ENCODE measurements around the gene TEDDM1. TPM values are rescaled to one million over a fixed set of nuclear protein-coding genes. Genes with fewer than 3 reads are reported as not detected.

The TEDDM1 gene
- total and polyA plus RNA-seq, 7 donors: not detected

DNA sequence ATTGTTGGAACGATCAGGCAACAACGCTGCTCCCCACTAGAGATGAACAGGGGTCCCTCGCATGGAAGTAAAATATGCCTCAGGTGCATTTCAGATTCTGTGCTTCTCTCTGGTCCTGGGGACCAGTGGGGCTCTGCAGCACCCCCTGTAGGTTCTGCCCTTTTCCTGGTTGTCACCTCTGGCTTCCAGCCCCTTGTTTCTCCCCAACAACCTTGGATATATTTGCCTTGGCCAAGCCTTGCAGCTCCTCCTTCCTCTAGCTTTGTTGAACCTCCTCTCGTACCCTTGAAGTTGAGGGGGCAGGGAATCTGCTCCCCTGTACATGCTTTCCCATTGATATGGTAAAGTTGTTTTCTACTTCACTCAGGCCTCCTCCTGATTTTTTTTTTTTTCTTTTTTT lies 44.0 kb upstream of the TEDDM1 start:
- ATAC-seq (no peak), DNase-seq (no peak)
- Histone ChIP-seq H3K9me3 (no peaks in the 10 kb centered on the region), H3K4me3 (no peak overlapping the region), H3K36me3 (ENCODE audit: insufficient read depth in 1 of 2, low read depth in 1 of 2) (no peaks in the 10 kb centered on the region), H3K27ac (no peak overlapping the region), H3K27me3 (ENCODE audit: insufficient read depth in 3 of 3, low read length in 2 of 3) (no peaks in the 10 kb centered on the region), H3K4me1 (no peaks in the 10 kb centered on the region)
- 36 to 48% (median 42%) methylated on average over 4 of the region's 4 CpGs for WGBS, 3 donors
- intact Hi-C loops (cut with DNase I): loop anchor here (5.0 to 10.0 kb wide), 2 partner anchors 158 to 340 kb away; partner anchors contain the start of genes NPL (in 1 of the 2) and RGS16 (in 1 of the 2)
- TF ChIP-seq, protein P1, sequence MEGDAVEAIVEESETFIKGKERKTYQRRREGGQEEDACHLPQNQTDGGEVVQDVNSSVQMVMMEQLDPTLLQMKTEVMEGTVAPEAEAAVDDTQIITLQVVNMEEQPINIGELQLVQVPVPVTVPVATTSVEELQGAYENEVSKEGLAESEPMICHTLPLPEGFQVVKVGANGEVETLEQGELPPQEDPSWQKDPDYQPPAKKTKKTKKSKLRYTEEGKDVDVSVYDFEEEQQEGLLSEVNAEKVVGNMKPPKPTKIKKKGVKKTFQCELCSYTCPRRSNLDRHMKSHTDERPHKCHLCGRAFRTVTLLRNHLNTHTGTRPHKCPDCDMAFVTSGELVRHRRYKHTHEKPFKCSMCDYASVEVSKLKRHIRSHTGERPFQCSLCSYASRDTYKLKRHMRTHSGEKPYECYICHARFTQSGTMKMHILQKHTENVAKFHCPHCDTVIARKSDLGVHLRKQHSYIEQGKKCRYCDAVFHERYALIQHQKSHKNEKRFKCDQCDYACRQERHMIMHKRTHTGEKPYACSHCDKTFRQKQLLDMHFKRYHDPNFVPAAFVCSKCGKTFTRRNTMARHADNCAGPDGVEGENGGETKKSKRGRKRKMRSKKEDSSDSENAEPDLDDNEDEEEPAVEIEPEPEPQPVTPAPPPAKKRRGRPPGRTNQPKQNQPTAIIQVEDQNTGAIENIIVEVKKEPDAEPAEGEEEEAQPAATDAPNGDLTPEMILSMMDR (IDR thresholded peaks at IDR 0.05): no peak

DNA sequence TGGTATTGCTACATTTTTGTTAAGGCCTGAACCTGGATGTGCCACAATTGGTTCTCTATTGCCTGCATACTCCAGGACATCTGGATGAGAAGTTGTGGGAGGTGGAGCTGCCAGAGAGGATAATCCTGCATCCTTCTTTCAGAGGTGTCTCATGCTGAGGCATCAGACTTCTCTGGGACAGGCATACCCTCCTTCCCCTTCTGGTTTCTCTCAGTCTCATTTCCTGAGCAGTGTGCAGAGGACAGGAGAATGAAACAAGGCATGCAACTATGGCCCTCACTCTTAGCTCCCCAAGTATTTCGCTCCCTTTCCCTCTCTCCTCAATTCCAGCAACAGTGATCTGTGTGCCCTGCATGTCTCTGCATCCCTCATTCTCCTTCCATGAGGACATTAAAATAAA lies 41.9 kb upstream of the TEDDM1 start:
- TF ChIP-seq, protein P1 (IDR thresholded peaks at IDR 0.05): no peak
- intact Hi-C loops (cut with DNase I): loop anchor here (5.0 to 10.0 kb wide), 2 partner anchors 160 to 342 kb away; partner anchors contain the start of genes NPL (in 1 of the 2) and RGS16 (in 1 of the 2)
- Histone ChIP-seq H3K4me3 (no peak overlapping the region), H3K4me1 (no peaks in the 10 kb centered on the region), H3K9me3 (no peaks in the 10 kb centered on the region), H3K36me3 (ENCODE audit: insufficient read depth in 1 of 2, low read depth in 1 of 2) (no peaks in the 10 kb centered on the region), H3K27me3 (ENCODE audit: insufficient read depth in 3 of 3, low read length in 2 of 3) (peaks cover 0 to 2% (median 0%) of the 10 kb centered on the region in 3 donors), H3K27ac (no peak overlapping the region)
- ATAC-seq (no peak), DNase-seq (no peak)
- WGBS, 3 donors: 87 to 89% (median 88%) methylated on average over 1 of the region's 1 CpG

DNA sequence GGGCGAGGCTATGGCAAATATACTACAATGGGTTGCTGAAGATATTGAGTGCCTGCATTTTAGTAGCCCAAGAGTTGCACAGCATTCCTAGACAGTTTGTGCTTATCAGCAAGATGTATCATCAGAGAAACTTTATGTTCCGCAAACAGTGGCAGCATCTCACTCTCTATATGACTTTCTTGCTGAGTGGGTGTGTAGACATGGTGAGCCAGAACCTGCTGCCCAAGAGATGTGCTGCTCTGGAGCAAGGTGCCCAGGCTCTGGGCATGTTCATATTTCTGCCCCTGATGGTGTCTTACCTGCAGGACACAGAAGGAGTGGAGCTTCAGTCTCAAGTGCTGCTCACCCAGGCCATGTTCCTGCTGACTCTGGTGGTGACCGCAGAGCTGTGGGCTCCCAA lies 41.3 kb upstream of the TEDDM1 start:
- H3K36me3 ChIP-seq (ENCODE audit: insufficient read depth in 1 of 2, low read depth in 1 of 2): no peaks in the 10 kb centered on the region
- no peaks in the 10 kb centered on the region for H3K9me3 ChIP-seq
- TF ChIP-seq, protein P1 (IDR thresholded peaks at IDR 0.05): no peak
- H3K27ac ChIP-seq: no peak overlapping the region
- DNase-seq: no peak
- WGBS, 3 donors: 91 to 96% (median 95%) methylated on average over 3 of the region's 3 CpGs
- intact Hi-C loops (cut with DNase I): loop anchor here (5.0 to 10.0 kb wide), 2 partner anchors 161 to 343 kb away; partner anchors contain the start of genes NPL (in 1 of the 2) and RGS16 (in 1 of the 2)
- peaks cover 0 to 2% (median 0%) of the 10 kb centered on the region in 3 donors for H3K27me3 ChIP-seq (ENCODE audit: insufficient read depth in 3 of 3, low read length in 2 of 3)
- H3K4me1 ChIP-seq: no peaks in the 10 kb centered on the region
- no peak overlapping the region for H3K4me3 ChIP-seq
- no peak for ATAC-seq

DNA sequence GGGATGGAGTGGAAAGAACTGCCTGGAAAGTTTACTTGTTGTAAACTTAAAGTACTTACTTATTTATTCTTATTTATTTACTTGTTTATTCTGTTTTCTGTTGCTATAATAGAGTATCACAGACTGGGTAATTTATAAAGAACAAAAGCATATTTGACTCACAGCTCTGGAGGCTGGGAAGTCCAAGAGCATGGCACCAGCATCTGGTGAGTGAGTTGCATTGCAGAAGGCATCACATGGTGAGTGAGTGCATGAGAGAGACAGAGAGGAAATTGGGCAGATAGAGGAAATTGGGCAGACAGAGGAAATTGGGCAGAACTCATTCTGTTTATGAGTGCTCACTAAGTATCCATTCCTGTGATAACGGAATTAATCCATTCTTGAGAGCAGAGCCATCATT lies 37.9 kb upstream of the TEDDM1 start:
- DNase-seq: no peak
- 80 to 96% (median 93%) methylated on average over 1 of the region's 1 CpG for WGBS, 3 donors
- ATAC-seq: no peak
- no peak overlapping the region for H3K4me3 ChIP-seq
- intact Hi-C loops (cut with DNase I): no loop called here
- no peaks in the 10 kb centered on the region for H3K9me3 ChIP-seq
- H3K27me3 ChIP-seq (ENCODE audit: insufficient read depth in 3 of 3, low read length in 2 of 3): peaks cover 0 to 2% (median 0%) of the 10 kb centered on the region in 3 donors
- no peaks in the 10 kb centered on the region for H3K36me3 ChIP-seq (ENCODE audit: insufficient read depth in 1 of 2, low read depth in 1 of 2)
- H3K27ac ChIP-seq: no peak overlapping the region
- TF ChIP-seq, protein P1 (IDR thresholded peaks at IDR 0.05): no peak
- no peaks in the 10 kb centered on the region for H3K4me1 ChIP-seq

DNA sequence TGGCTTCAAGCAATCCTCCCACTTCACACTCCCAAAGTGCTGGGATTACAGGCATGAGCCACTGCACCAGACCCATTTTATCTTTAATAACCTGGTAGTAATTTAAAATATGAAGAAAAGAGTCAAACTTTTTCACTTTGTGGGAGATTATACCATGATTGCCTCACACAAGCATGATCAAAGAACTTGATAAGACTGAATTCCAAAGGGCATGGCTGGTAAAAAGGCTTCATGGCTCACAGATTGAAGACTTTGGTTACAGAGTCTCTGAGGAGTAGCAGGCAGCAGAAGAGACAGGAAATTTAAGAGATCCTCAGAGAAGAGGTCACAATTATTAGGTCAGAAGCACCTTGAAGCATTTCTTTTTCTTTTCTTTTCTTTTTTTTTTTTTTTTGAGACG lies 33.1 kb upstream of the TEDDM1 start:
- Histone ChIP-seq H3K27ac (no peak overlapping the region), H3K4me3 (no peak overlapping the region), H3K4me1 (no peaks in the 10 kb centered on the region), H3K9me3 (no peaks in the 10 kb centered on the region), H3K27me3 (ENCODE audit: insufficient read depth in 3 of 3, low read length in 2 of 3) (peaks cover 0 to 2% (median 0%) of the 10 kb centered on the region in 3 donors), H3K36me3 (ENCODE audit: insufficient read depth in 1 of 2, low read depth in 1 of 2) (no peaks in the 10 kb centered on the region)
- DNase-seq (no peak), ATAC-seq (no peak)
- WGBS, 3 donors: 88 to 100% (median 92%) methylated on average over 1 of the region's 1 CpG
- intact Hi-C loops (cut with DNase I): no loop called here
- TF ChIP-seq, protein P1 (IDR thresholded peaks at IDR 0.05): no peak
